HepG2 (cell line): ENCODE data around the gene MMRN2. TPM values are rescaled to one million over a fixed set of nuclear protein-coding genes. Genes with fewer than 3 reads are reported as not detected.

Experiments
- ATAC-seq: fragments of 200-7000 bp; cut with Tn5 transposase; 3 replicates; pipeline ENCODE4 v1.9.1; 2020; ENCODE audit warnings: mild to moderate bottlenecking, moderate library complexity
- BruUV-seq: library from RNA; stranded (reverse); fragments of 400-500 nt; replicated peaks from 2 replicates; lab custom pipeline; 2021; lab: Mats Ljungman, UMichigan
- CTCF ChIA-PET: fragments of 300-600 bp; formaldehyde crosslinking; extraction: SDS; loops from one replicate; lab custom pipeline; 2021; ENCODE audit warnings: low total read pairs, inconsistent platforms, low intra/inter-chr PET ratio; lab: Yijun Ruan, JAX
- POLR2A ChIA-PET: fragments of 350-600 bp; sonication (Branson Sonifier 250); formaldehyde crosslinking; loops from one replicate; lab custom pipeline; 2020; ENCODE audit warnings: antibody characterized with exemption, inconsistent platforms; lab: Yijun Ruan, JAX
- DNase-seq: peaks from one replicate; pipeline ENCODE4 v3.0.0-alpha.2; 2015; ENCODE audit warnings: low spot score
- FAIRE-seq: peaks from 3 replicates; lab custom pipeline; 2011; peaks lifted over from hg19 to GRCh38; lab: Jason Lieb, UNC
- H2AFZ ChIP-seq: one replicate; pipeline ENCODE4 v1.6.1; 2011; ENCODE audit warnings: low read length, inconsistent platforms
- H3K27ac ChIP-seq: fragments of 300-600 bp; 3 replicates; pipeline ENCODE4 v1.8.0; 2011; ENCODE audit warnings: mixed run types, mild to moderate bottlenecking, mixed read lengths, low read length, inconsistent platforms; ENCODE audit not compliant: insufficient read depth; ENCODE audit errors: extremely low read length
- H3K27me3 ChIP-seq, 2 experiments: fragments of 200-600 bp in 1 of 2; 2 replicates in 1 of 2; 3 replicates in 1 of 2; pipeline versions ENCODE4 v1.6.0 to v1.8.0; 2011; ENCODE audit warnings: low read length in 2 of 2, mild to moderate bottlenecking in 2 of 2, moderate library complexity in 2 of 2, inconsistent platforms in 1 of 2; ENCODE audit not compliant: insufficient read depth in 2 of 2, control insufficient read depth in 1 of 2
- H3K36me3 ChIP-seq, 2 experiments: fragments of 200-600 bp in 1 of 2; replicated peaks in 1 of 2; 2 replicates in 1 of 2; 3 replicates in 1 of 2; pipeline versions ENCODE4 v1.5.1 to v1.8.0; 2011; ENCODE audit warnings: low read length in 2 of 2, inconsistent platforms in 1 of 2; ENCODE audit not compliant: insufficient read depth in 2 of 2, control insufficient read depth in 1 of 2
- H3K4me1 ChIP-seq: 2 replicates; pipeline ENCODE4 v1.5.1; 2012; ENCODE audit warnings: low read length, inconsistent platforms; ENCODE audit not compliant: insufficient read depth
- H3K4me2 ChIP-seq: 2 replicates; pipeline ENCODE4 v1.6.0; 2011; ENCODE audit warnings: low read depth, low read length, inconsistent platforms
- H3K4me3 ChIP-seq, 3 experiments: fragments of 200-600 bp in 1 of 3; sonication (generic), shearing (Covaris generic) in 1 of 3; replicated peaks in 1 of 3; 2 replicates each; pipeline ENCODE4 v1.5.1; 2011 to 2016; ENCODE audit warnings: low read length in 3 of 3, inconsistent platforms in 2 of 3, low read depth in 2 of 3, mild to moderate bottlenecking in 2 of 3, control low read depth in 1 of 3, mixed read lengths in 1 of 3; ENCODE audit not compliant: insufficient read depth in 1 of 3
- H3K79me2 ChIP-seq: one replicate; pipeline ENCODE4 v1.6.1; 2011; ENCODE audit warnings: low read length, inconsistent platforms; ENCODE audit not compliant: insufficient read depth
- H3K9ac ChIP-seq: 2 replicates; pipeline ENCODE4 v1.6.0; 2011; ENCODE audit warnings: mild to moderate bottlenecking, low read depth, low read length, inconsistent platforms; ENCODE audit not compliant: insufficient read depth
- H3K9me3 ChIP-seq: 2 replicates; pipeline ENCODE4 v1.5.1; 2012; ENCODE audit warnings: mild to moderate bottlenecking, low read length
- H4K20me1 ChIP-seq: 2 replicates; pipeline ENCODE4 v1.6.0; 2011; ENCODE audit warnings: inconsistent platforms, mild to moderate bottlenecking, low read length, moderate library complexity; ENCODE audit not compliant: insufficient read depth
- CCDC6 ChIP-seq: sonication (generic); formaldehyde crosslinking; IDR thresholded peaks from 2 replicates; pipeline ENCODE4 v1.8.1; 2022; ENCODE audit warnings: mild to moderate bottlenecking, missing genetic modification reagents, moderate library complexity
- CREB1 ChIP-seq, 2 experiments: fragments of 450-650 bp in 1 of 2; IDR thresholded peaks; 2 replicates each; pipeline ENCODE4 v1.6.1; 2016 to 2017; ENCODE audit warnings: control low read depth in 1 of 2, mild to moderate bottlenecking in 1 of 2, missing compliant biosample characterization in 1 of 2, missing genetic modification characterization in 1 of 2
- MYC ChIP-seq: sonication (generic); formaldehyde crosslinking; IDR thresholded peaks from 2 replicates; pipeline ENCODE4 v1.9.0; 2021; ENCODE audit warnings: missing genetic modification reagents, borderline replicate concordance
- NR2F6 ChIP-seq, 2 experiments: IDR thresholded peaks; 2 replicates each; pipeline ENCODE4 v1.6.1; 2016; ENCODE audit warnings: antibody characterized with exemption in 1 of 2, mild to moderate bottlenecking in 1 of 2
- ZBTB8A ChIP-seq: sonication (generic); formaldehyde crosslinking; IDR thresholded peaks from 2 replicates; pipeline ENCODE4 v1.4.0; 2020; ENCODE audit warnings: mild to moderate bottlenecking, low read depth, missing genetic modification reagents, borderline replicate concordance
- ZNF747 ChIP-seq: sonication (generic); formaldehyde crosslinking; IDR thresholded peaks from 2 replicates; pipeline ENCODE4 v1.8.1; 2023; ENCODE audit warnings: missing genetic modification reagents, mild to moderate bottlenecking, borderline replicate concordance
- WGBS: methylation state at CpG from one replicate; pipeline ENCODE4 v1.1.6; 2017; ENCODE audit warnings: low lambda C conversion rate; 5-methylcytosine and 5-hydroxymethylcytosine counted together
- in situ Hi-C: cut with HindIII; loops from 2 replicates; pipeline ENCODE4 v1.10.0; 2017; ENCODE audit warnings: low pct_unique_long_range_greater_than_20kb; ENCODE audit not compliant: extremely low pct_ligation_motif_present
- intact Hi-C: fragments of 100-400 bp; cut with micrococcal nuclease; formaldehyde crosslinking; loops from one replicate; pipeline ENCODE4 v1.10.0; 2022; ENCODE audit not compliant: unreplicated experiment
- polyA plus RNA-seq, 8 experiments: library from polyadenylated mRNA; depleted of rRNA in 3 of 8; stranded (reverse) in 7 of 8; unstranded in 1 of 8; fragments of >200 nt; fragmentation: Illumina TruSeq in 4 of 8; extraction: Trizol in 4 of 8; gene quantifications; 2 replicates each; pipeline versions ENCODE4 v1.2.1 to v1.2.3, GENCODE V29; 2011 to 2016; ENCODE audit warnings: low read depth in 4 of 8, missing spikeins in 1 of 8, mixed read lengths in 1 of 8; ENCODE audit not compliant: insufficient read depth in 1 of 8
- total RNA-seq, 5 experiments: library from RNA; depleted of rRNA; stranded (reverse); fragments of >200 nt; fragmentation: Illumina TruSeq; extraction: Trizol; gene quantifications; 2 replicates each; pipeline ENCODE4 v1.2.3, GENCODE V29; 2016; ENCODE audit warnings: low read depth in 1 of 5
- TF ChIP-seq, protein P1 (sequence below): sonication (generic); formaldehyde crosslinking; IDR thresholded peaks from 2 replicates; pipeline ENCODE4 v1.4.0; 2020; ENCODE audit warnings: missing genetic modification reagents

MMRN2 gene
- total and polyA plus RNA-seq, 2 of the 13 experiments (the other 11 are each of a cell fraction or from before 2014, with no cell fraction given), result 0.04 TPM; not detected in 1

DNA sequence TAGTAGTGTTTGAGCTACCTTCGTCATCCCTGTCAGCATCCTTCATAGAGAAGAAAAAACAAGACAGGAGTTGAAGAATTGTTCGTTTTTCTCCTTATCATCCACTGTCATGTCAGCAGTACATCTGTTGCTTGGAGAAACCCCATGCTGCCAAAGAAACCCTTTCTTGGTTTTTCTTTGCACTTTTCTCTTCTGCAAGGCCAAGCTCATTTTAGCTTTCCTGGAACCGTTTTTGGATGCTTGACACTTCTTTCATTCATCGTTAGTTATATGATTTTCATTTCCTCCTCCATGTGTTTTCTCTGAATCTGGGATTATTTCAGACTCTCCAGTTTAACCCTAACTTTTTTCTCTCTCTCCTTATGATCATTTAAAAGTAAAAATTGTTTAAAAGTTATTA is 58.9 kb downstream of the MMRN2 start:
- no peaks in the 10 kb centered on the region for H3K9me3 ChIP-seq
- FAIRE-seq, result no peak
- H3K4me3 ChIP-seq, result no peak overlapping the region
- ChIA-PET CTCF (interaction anchor here (3.2 to 3.8 kb wide), 2 partner anchors 187 to 210 kb away, joined by 17 to 31 read pairs; no protein-coding TSS in a partner anchor), POLR2A (interaction anchor here (0.6 to 1.9 kb wide), 2 partner anchors 143 to 859 kb away, joined by 4 read pairs; no protein-coding TSS in a partner anchor)
- no peak overlapping the region for H3K9ac ChIP-seq
- intact Hi-C loops (loop anchor here (2.0 to 5.0 kb wide), 2 partner anchors 141 to 210 kb away; partner anchors contain the start of gene BMPR1A), in situ Hi-C loops (no loop called here)
- H3K36me3 ChIP-seq, result peaks cover 10 to 35% of the 10 kb centered on the region in 2 experiments
- no peak overlapping the region for H3K27ac ChIP-seq
- no peak for ATAC-seq
- no peak for DNase-seq
- no peak overlapping the region for H3K4me2 ChIP-seq
- H3K27me3 ChIP-seq, result no peaks in the 10 kb centered on the region
- TF ChIP-seq ZBTB8A (CRISPR knock-in tag) (no peak), MYC (CRISPR knock-in tag) (no peak), CREB1 (IDR thresholded peaks at IDR 0.05) (no peak), CREB1 (CRISPR knock-in tag; IDR thresholded peaks at IDR 0.05) (no peak), CCDC6 (CRISPR knock-in tag) (no peak), ZNF747 (CRISPR knock-in tag) (no peak), NR2F6 (IDR thresholded peaks at IDR 0.05) (no peak), NR2F6 (CRISPR knock-in tag; IDR thresholded peaks at IDR 0.05) (no peak)
- TF ChIP-seq, protein P1, sequence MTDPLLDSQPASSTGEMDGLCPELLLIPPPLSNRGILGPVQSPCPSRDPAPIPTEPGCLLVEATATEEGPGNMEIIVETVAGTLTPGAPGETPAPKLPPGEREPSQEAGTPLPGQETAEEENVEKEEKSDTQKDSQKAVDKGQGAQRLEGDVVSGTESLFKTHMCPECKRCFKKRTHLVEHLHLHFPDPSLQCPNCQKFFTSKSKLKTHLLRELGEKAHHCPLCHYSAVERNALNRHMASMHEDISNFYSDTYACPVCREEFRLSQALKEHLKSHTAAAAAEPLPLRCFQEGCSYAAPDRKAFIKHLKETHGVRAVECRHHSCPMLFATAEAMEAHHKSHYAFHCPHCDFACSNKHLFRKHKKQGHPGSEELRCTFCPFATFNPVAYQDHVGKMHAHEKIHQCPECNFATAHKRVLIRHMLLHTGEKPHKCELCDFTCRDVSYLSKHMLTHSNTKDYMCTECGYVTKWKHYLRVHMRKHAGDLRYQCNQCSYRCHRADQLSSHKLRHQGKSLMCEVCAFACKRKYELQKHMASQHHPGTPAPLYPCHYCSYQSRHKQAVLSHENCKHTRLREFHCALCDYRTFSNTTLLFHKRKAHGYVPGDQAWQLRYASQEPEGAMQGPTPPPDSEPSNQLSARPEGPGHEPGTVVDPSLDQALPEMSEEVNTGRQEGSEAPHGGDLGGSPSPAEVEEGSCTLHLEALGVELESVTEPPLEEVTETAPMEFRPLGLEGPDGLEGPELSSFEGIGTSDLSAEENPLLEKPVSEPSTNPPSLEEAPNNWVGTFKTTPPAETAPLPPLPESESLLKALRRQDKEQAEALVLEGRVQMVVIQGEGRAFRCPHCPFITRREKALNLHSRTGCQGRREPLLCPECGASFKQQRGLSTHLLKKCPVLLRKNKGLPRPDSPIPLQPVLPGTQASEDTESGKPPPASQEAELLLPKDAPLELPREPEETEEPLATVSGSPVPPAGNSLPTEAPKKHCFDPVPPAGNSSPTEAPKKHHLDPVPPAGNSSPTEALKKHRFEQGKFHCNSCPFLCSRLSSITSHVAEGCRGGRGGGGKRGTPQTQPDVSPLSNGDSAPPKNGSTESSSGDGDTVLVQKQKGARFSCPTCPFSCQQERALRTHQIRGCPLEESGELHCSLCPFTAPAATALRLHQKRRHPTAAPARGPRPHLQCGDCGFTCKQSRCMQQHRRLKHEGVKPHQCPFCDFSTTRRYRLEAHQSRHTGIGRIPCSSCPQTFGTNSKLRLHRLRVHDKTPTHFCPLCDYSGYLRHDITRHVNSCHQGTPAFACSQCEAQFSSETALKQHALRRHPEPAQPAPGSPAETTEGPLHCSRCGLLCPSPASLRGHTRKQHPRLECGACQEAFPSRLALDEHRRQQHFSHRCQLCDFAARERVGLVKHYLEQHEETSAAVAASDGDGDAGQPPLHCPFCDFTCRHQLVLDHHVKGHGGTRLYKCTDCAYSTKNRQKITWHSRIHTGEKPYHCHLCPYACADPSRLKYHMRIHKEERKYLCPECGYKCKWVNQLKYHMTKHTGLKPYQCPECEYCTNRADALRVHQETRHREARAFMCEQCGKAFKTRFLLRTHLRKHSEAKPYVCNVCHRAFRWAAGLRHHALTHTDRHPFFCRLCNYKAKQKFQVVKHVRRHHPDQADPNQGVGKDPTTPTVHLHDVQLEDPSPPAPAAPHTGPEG (CRISPR knock-in tag), result no peak
- no peak overlapping the region for H2AFZ ChIP-seq
- no TSS peak for BruUV-seq
- no peaks in the 10 kb centered on the region; the same call in 1 of the 2 replicates for H4K20me1 ChIP-seq
- no peaks in the 10 kb centered on the region for H3K4me1 ChIP-seq
- WGBS, result 92% methylated on average over 4 of the region's 4 CpGs
- H3K79me2 ChIP-seq, result no peaks in the 10 kb centered on the region
